IPS DF 19.7 (cell line): Measurements from ENCODE around the gene KDM3B.
A peak's percentile ranks its signal among the peaks of the same experiment; 100 is the strongest.
"Not testable (repeated sequence)": the region's sequence is repeated elsewhere in the genome, so short reads cannot be mapped to it uniquely, and the experiment has no call there.

Source experiments
- DNase-seq: peaks from one replicate; pipeline ENCODE4 v3.0.0-alpha.2; 2013; ENCODE audit warnings: low read depth, low spot score

KDM3B gene

GRCh38 chr5:138391859-138392386 lies 39.4 kb downstream of the KDM3B start:
- DNase-seq = no peak

DNA sequence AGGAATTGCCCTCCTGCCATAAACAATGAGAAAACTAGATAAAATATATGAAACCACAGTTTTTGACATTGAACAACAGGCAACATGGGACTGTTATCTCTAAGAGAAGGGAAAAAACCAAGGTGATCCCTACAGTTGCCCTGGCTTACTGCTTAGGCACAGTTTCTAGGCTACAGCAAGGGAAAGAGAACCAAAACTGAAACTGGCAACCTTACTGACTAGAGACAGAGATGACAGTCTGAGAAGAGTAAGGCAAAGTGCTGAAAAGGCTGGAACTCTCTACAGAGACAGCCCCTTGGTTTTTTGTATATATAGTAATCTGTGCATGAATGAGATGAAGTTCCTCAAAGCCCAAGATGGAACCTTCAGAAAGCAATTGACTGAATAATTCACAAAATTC lies 50.2 kb downstream of the KDM3B start:
- DNase-seq = no peak

GRCh38 chr5:138408023-138408422 lies 55.5 kb downstream of the KDM3B start:
- DNase-seq = no peak

DNA sequence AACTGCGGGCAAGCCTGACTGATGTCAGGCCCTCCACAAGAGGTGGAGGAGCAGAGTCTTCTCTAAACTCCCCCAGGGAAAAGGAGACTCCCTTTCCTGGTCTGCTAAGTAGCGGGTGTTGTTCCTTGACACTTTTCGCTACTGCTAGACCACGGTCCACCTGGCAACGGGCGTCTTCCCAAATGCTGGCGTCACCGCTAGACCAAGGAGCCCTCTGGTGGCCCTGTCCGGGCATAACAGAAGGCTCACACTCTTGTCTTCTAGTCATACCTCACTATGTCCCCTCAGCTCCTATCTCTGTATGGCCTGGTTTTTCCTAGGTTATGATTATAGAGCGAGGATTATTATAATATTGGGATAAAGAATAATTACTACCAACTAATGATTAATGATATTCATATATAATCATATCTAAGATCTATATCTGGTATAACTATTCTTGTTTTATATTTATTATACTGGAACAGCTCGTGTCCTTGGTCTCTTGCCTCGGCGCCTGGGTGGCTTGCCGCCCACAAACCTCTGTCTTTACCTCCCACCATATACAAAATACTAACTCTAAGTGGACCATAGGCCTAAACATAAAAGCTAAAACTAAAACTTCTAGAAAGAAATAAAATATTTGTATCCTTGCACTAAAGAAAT lies 58.6 kb downstream of the KDM3B start:
- DNase-seq = not testable (repeated sequence)

DNA sequence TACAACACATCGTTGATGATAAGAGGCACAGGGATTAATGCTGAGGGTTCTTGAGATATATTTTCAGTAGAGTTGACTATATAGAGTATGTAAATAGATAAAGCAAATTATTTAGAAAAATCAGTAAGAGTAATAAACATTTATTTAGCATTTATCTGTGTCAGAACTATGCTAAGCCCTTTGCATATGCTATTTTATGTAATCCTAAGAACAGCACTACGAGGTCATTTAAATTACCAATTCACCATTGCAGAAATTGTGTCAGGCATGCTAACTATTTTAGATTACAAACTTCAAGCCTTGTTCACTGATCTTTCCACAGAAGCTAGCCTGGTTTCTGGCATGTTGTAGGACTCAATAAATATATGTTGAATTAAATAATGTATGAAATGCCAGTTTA lies 66.0 kb downstream of the KDM3B start:
- no peak for DNase-seq

DNA sequence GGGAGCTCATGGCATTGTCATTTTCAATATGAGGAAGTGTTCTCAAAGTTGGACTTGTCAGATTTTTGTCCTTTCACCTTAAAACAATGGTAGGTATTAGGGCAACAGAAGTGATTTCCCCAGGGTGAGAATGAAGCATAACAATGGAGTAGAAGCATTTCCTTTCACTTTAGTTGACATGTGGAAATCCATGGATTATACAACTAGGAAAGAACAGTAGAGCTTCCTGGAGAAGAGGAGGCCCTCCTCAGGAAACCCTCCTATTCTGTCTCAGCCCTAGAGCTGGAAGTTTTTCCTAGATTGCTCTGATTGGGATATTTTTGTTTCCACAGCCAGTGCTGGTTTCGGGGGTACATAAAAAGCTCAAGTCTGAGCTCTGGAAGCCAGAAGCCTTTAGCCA lies 72.6 kb downstream of the KDM3B start:
- DNase-seq = no peak

GRCh38 chr5:138435943-138436342 lies 83.5 kb downstream of the KDM3B start:
- DNase-seq = no peak

GRCh38 chr5:138438003-138438723 lies 85.7 kb downstream of the KDM3B start:
- no peak for DNase-seq

DNA sequence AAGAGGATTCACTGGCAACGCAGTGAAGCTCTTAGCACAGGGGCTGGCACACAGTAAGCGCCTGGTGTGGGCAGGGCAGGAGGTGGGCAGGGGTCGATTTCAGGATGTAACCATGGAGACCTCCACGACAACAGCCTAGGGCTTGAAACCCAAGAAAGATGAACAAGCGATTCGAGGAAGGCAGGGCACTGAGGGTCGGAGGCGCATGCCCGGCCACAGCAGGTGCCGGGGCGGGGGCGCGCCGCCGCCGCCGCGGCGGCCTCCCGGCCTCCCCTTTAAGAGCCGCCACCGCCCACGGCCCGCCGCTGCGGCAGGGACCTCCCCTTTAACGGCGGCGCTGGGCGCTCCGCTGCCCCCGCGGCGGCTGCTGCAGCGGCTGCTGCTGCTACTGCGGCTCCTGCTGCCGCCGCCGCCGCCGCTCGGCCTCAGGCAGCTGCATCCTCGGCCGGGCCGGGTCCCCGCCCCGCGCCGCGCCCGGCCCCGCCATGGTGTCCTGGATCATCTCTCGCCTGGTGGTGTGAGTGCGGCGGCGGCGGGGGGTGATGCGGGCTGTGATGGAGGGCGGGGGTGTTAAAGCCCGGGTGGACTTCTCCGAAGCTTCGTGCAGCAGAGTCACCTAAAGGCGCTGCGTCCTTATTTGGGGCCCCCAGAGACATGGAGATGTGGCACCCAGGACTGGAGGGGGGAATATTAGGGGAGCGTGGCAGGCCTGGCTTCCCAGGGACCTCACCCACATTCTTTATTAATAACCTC lies 86.4 kb downstream of the KDM3B start, which contains the start of gene REEP2:
REEP2 (plus strand) TSS at position 334 of the 753 bp plus-strand sequence; CDS start at position 486, 152 bp downstream.
- peak; percentile 30 for DNase-seq

GRCh38 chr5:138439477-138440158 lies 87.1 kb downstream of the KDM3B start:
- DNase-seq = no peak

DNA sequence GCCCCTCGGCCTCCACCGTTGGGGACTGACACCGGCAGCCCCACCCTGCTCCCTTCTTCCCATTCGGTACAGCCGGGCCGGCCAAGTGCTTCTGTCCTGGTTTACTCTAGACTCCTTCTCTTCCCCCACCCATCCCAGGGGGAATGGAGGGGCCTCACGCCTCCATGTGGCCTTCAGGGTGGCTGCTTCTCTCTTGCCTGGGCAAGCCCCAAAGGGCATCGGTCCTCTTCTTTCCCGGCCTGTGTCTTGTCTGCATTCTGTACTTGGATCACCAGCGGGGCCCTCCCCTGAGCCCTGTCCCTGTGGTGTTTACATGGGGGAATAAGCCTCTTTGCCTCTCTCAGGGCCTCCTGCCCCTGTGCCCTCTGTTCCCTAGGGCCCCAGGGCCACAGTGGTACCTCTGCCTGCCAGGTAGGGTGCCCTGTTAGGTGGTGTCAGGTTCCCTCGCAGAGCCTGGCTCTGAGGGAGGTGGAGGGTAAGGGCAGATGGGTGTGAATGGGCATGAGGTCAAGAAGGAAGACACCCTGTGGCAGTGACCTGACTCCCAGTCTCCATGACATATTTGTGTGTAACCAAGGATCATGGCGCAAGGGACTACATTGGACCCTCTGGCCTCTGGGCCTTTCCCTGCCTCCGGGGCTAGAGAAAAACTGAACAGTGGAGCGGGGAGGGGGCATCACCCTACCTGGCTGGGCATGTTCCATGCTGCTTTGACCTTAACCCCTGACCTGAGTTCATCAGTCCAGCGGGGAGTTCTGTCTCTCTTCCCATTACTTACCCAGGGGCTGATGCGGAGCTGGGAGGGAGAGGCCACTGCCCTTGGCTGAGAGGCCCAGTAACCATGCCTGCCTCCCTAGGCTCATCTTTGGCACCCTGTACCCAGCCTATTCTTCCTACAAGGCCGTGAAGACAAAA lies 87.9 kb downstream of the KDM3B start:
- DNase-seq = no peak

DNA sequence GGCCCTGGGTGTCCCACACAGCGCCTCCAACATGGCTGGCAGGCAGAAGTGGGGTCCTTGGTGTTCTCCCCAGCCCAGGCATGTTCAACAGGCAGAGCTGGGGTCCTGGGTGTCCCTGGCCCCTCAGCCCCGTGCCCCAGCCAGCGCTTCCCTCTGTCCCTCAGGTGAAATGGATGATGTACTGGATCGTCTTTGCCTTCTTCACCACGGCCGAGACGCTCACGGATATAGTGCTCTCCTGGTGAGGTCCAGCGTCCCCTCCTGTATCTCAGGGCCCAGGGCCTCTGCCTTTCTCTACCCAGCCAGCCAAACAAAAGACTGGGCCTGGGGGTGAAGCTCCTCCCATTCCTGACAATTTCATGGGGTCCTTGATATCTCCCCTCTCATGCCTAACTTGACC lies 88.7 kb downstream of the KDM3B start:
- no peak for DNase-seq

- DNase-seq = no peak
Observed at GRCh38 chr5:138444078-138444773, 91.7 kb downstream of the KDM3B start.

DNA sequence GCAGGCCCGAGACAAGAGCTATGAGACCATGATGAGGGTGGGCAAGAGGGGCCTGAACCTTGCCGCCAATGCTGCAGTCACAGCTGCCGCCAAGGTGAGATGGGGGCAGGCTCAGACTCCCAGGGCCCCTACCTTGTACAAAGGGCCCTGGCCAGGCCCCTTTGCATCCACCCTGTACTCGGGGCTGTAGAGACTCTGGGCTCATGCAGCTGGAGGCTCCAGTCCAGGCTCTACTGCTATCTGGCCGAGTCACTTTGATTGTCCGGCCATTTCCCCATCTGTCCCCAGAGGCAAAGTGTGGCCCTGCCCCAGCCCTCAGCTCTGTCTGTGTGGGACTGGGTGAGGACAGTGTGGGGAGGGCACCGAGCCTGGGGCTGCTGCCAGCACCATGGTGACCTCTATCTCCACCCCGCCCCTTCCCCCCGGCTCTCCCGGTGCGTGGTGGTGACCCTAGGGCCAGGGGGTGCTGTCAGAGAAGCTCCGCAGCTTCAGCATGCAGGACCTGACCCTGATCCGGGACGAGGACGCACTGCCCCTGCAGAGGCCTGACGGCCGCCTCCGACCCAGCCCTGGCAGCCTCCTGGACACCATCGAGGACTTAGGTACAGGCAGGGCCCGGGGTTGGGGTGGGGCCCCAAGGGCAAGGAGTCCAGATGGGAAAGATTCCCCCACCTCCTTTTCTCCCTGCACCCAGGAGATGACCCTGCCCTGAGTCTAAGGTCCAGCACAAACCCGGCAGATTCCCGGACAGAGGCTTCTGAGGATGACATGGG lies 92.5 kb downstream of the KDM3B start:
- no peak for DNase-seq

DNA sequence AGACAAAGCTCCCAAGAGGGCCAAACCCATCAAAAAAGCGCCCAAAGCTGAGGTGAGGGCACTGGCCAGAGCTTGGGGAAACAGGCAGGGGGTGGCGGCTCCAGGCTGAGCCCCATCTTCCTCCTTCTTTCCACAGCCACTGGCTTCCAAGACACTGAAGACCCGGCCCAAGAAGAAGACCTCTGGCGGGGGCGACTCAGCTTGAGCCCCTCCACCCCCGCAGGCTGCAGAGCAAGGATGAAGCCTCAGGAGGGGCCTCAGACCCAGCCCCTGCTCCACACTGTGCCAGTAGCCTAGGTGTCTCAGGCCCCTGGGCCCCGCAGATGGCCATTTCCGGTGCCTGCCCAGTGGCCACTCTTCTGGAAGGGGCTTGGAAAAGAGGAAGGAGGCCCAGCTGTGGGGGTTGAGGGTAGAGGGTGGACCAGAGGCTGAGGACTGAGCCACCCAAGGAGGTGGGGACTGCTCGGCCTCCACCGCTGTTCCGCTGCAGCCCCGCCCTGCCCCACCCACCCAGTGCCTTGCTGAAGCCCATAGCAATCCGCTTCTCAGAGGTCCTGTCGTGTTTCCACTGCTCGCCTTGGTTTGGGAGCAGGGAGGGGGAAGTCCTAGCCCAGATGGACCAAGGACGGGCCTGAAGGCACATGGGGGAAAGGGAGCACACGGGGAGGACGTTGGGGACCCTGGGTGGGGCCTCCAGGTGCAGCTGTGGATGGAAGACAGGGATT lies 93.2 kb downstream of the KDM3B start:
- DNase-seq = no peak

GRCh38 chr5:138448070-138448469 lies 95.6 kb downstream of the KDM3B start:
- no peak for DNase-seq

- no peak for DNase-seq
Observed at GRCh38 chr5:138448481-138449398, 96.3 kb downstream of the KDM3B start.
